GM21529 (cell line): ENCODE data around the gene SPATA6.
"Not testable (repeated sequence)": the region's sequence is repeated elsewhere in the genome, so short reads cannot be mapped to it uniquely, and the experiment has no call there.

Source experiments
- ATAC-seq: cut with Tn5 transposase; IDR thresholded peaks from one replicate; pipeline ENCODE4 v1.9.1; 2021; ENCODE audit not compliant: unreplicated experiment

The SPATA6 gene

DNA sequence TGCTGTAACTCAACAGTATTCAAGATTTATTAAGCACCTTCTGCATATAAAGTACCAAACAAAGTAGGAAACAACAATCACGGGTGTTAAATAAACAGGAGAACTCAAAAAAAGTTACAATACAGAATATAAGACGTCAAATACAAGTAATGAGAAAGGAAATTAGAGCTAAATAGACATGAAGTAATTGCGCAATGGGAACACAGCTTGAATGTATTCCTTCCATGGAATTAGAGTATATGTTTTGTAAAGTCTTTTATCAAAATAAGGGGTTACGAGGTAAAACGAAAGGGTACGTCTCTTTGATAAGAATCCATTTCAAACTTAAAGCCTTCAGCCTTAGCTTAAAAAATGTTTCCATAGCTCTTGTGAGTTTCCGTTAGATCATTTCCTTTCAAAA lies 109.1 kb downstream of the SPATA6 start:
- no peak for ATAC-seq

DNA sequence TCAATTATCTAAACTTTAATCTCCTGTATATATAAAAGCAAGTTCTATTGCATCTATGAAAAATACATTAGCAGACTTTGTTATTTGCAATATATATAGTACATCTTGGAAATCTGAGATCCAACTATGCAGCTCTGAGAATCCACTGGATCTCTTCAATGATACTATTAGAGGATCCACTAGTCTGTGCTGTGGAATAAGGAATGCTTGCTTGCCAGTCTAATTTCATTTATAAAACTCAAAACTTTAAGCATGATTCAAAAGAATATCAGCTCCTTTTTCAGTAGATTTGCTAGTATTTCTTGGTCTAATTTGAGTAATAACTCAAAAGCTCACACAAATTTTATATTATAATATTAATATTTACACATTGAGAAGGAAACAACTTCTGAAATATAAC lies 115.1 kb downstream of the SPATA6 start:
- ATAC-seq = no peak

DNA sequence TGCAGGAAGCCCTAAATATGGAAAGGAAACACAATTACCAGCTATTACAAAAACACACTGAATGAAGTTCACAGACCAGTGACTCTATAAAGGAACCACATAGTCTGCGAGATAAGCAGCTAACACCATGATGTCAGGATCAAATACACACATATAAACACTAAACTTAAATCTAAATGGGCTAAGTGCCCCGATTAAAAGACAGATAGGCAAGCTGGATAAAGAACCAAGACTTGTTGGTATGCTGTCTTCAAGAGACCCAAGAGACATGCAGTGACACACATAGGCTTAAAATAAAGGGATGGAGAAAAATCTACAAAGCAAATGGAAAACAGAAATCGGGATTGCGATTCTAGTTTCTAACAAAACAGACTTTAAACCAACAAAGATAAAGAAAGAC lies 127.6 kb downstream of the SPATA6 start:
- ATAC-seq = no peak

DNA sequence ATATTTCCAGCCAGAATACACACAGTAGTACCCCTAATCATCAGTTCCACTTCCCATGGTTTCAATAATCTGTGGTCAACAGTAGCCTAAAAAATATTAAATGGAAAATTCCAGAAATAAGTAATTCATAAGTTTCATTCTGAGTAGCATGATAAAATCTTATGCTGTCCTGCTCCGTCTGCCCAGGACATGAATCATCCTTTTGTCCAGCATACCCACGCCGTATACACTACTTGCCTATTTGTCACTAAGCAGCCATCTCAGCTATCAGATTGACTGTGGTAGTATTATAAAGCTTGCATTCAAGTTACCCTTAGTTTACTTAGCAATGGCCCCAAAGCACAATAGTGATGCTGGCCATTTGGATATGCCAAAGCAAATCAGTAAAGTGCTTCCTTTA lies 130.8 kb downstream of the SPATA6 start:
- ATAC-seq = no peak

DNA sequence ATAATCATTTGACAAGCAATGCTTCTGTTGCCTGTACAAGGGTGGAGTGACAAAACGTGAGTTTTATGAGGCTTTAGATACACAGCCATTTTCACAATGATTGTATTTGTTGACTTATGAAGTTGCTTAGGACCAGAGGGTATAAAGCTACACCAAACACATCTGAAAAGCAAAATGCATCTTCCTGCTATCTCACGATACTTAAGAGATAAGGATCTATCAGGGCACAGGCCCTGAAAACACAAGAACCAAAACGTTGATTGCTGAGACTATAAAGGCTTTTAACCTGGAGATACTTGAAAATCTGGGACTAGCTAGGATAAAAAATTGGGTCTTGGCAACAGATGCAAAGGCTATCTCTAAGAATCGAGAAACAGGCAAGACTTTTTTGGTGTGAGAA lies 133.7 kb downstream of the SPATA6 start:
- ATAC-seq = no peak

DNA sequence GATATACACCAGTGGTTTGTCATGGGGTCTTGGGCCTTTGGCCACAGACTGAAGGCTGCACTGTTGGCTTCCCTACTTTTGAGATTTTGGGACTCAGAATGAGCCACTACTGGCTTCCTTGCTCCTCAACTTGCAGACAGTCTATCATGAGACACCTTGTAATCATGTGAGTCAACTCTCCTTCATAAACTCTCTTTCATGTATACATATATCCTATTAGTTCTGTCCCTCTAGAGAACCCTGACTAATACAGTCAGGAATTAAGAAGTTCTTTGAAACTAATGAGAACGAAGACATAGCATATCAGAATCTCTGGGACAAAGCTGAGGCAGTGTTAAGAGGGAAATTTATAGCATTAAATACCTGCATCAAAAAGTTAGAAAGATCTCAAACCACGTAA lies 138.7 kb downstream of the SPATA6 start:
- no peak for ATAC-seq

DNA sequence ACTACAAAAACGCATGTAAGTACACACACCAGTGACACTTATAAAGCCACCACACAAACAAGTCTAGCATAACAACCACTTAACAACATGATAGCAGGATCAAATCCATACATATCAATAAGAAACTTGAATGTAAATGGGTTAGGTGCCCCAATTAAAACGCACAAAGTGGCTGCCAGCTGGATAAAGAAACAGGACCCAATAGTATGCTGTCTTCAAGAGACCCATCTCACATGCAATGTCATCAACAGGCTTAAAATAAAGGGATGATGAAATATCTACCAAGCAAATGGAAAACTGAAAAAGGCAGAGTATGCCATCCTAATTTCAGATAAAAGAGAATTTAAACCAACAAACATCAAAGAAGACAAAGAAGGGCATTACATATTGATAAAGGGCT lies 139.9 kb downstream of the SPATA6 start:
- ATAC-seq = no peak

DNA sequence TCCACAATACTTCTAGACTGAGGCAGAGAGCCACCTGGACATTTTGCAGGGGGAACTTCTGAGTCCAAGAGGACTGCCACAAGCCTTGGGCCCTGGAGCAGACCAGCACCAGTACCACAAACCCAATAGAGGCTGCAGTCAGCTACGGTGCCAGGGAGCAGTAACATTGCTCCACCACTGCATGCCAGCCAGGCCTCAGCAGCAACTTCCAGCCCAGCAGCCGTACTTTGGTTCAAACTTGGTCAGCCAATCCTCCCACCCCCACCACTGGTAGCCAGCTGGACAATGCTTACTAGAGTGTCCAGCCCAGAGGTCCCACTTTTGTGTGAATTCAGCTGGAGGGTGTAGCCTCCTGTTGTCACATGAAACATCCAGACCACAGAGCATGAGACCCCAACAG lies 142.1 kb downstream of the SPATA6 start:
- no peak for ATAC-seq

DNA sequence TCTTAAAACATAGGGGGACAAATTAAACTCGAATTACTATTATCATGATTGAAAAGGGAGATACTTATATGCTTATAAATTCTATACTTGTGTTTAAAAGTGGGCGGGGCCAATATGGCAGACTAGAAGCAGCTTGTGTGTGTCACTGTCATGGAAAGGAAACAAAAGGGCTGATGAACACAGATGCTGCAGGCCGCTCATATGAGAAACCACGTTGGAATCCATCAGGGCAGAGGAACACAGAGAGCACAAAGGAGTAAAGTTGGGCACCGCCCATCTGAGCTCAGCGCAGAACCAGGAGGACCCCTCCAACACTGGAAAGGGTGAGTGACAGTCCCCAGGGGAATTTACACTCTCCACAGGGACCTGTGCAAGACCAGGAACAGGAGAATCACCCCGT lies 142.5 kb downstream of the SPATA6 start:
- no peak for ATAC-seq

DNA sequence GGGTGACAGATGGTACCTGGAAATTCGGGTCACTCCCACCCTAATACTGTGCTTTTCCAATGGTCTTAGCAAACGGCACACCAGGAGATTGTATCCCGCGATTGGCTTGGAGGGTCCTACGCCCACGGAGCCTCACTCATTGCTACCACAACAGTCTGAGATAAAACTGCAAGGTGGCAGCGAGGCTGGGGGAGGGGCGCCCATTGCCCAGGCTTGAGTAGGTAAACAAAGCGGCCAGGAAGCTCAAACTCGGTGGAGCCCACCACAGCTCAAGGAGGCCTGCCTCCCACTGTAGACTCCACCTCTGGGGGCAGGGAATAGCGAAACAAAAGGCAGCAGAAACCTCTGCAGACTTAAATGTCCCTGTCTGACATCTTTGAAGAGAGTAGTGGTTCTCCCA lies 160.2 kb downstream of the SPATA6 start:
- ATAC-seq = not testable (repeated sequence)

DNA sequence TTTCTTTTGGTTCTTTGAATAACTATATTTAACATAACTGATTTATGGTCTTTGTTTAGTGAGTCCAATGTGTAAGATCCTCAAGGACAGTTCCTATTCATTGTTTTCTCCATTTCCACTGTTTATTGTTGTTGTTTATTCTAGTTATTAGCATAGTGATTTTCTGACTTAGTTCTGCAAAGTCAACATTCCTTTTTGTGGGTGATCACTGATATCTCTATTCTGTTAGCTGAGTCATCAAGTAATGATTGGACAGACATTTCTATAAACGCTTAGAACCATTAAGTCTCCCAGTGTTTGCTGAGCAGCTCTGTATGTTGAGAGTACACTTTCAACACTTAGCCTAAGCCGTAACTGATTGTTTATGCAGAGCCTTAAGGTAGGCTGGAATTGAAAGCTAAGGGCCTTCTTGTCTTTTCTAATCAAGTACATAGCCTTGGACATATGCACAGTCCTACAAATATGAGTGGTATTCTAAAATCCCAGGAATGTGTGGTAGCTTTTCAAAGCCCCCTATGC lies 162.4 kb downstream of the SPATA6 start:
- ATAC-seq = no peak

DNA sequence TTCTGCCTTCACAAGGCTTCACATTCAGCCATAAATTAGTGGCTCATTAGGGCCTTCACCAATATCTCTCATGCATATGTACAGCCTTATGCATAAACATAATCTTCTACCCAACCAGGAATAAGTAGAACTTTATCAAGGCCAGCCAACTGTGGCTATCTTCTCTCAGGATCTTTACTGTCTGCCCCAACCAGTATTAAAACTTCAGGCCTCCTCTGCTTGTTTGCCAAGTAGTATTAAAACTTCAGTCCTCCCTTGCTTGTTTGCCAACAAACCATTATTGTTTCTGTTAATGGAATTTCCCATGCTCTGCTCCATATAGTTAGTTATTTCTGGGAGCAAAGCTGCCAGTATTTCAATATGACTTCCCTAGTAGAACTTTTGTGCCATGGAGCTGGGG lies 169.4 kb downstream of the SPATA6 start:
- ATAC-seq = no peak

DNA sequence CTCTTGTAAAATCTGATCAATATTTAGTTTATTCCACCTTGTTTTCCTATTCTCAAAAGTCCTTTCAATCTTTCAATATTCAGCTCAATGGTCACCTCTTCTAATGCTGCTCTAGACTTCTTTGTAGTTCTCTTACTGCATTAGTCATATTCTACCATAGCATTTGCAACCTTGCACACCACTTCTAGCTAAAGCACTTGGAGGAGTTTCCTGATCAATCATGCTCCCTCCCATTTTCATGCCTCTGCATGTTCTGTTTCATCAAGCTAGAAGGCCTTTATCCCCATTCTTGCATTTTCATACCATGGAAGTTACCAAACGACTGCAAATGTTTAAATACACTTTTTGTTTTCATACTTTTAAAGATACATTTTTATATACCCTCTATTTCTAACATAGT lies 177.3 kb downstream of the SPATA6 start:
- ATAC-seq = no peak

DNA sequence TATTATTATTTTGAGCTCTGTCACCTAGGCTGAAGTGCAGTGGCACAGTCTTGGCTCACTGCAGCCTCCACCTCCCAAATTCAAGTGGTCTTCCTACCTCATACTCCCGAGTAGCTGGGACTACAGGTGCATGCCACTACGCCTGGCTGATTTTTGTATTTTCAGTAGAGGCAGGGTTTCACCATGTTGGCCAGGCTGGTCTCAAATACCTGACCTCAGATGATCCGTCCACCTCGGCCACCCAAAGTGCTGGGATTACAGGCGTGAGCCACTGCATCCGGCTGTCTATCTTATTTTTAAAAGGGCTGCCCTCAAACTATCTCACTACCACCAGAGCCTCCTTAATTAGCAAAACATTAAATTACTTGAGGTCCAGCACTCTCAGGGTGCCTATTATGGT lies 177.9 kb downstream of the SPATA6 start:
- ATAC-seq = not testable (repeated sequence)

DNA sequence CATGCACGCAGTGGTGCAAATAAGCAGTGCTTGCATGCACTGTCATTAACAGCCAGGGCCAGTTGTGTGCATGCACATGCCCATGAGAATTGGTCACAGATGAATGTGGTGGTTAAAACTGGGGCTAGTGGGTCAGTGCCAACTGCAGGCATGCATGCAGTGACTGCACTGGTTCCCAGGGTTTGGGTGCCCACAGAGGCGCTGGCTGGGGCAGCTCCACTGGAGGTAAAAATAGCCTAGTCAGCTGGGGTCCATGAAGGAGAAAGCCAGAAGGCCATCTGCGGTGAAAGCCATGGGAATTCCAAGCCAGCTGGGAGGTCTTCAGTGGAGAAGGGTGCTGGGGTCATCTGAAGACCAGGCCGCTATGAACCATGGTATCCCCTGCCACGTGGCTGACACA lies 179.3 kb downstream of the SPATA6 start:
- ATAC-seq = no peak

DNA sequence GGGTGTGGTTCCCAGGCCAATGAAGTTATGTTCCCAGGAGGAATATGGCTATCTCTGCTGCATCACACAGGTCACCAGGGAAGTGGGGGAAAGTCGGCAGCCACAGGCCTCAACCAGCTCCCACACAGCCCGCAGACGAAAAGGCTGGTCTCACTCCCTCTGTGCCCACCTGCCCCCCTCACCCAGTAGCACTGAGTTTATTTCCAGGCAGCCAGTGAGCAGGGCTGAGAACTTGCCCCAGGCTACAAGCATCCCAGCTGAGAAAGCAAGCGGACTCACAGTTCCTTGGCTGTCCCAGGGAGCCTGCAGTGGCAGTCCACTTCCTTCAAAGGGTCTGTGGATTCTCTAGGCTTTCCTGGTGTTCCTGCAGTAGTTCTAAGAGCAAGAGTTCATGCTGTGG lies 180.6 kb downstream of the SPATA6 start:
- ATAC-seq = no peak

DNA sequence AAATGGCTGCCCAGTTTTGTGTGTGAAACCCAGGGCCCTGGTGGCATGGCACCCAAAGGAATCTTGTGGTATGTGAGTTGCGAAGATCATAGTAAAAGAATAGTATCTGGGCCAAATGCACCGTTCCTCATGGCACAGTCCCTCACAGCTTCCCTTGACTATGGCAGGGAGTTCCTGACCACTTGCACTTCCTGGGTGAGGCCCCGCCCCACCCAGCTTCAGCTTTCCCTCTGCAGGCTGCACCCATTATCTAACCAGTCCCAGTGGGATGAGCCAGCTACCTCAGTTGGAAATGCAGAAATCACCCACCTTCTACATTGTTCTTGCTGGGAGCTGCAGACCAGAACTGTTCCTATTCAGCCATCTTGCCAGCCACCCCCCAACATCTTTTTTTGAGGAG lies 186.5 kb downstream of the SPATA6 start:
- ATAC-seq = no peak

DNA sequence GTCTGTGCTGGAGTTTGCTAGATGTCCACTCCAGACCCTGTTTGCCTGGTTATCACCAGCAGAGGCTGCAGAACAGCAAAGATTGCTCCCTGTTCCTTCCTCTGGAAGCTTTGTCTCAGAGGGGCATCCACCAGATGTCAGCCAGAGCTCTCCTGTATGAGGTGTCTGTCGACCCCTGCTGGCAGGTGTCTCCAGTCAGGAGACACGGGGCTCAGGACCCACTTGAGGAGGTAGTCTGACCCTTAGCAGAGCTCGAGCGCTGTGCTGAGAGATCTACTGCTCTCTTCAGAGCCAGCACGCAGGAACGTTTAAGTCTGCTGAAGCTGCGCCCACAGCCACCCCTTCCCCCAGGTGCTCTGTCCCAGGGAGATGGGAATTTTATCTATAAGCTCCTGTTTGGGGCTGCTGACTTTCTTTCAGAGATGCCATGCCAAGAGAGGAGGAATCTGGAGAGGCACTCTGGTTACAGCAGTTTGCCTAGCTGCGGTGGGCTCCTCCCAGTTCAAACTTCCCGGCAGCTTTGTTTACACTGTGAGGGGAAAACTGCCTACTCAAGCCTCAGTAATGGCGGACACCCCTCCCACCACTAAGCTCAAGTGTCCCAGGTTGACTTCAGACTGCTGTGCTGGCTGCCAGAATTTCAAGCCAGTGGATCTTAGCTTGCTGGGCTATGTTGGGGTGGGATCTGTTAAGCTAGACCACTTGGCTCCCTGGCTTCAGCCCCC lies 187.1 kb downstream of the SPATA6 start:
- ATAC-seq = not testable (repeated sequence)

DNA sequence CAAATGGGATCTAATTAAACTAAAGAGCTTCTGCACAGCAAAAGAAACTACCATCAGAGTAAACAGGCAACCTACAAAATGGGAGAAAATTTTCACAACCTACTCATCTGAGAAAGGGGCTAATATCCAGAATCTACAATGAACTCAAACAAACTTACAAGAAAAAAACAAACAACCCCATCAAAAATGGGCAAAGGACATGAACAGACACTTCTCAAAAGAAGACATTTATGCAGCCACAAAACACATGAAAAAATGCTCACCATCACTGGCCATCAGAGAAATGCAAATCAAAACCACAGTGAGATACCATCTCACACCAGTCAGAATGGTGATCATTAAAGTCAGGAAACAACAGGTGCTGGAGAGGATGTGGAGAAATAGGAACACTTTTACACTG lies 189.7 kb downstream of the SPATA6 start:
- ATAC-seq = not testable (repeated sequence)

DNA sequence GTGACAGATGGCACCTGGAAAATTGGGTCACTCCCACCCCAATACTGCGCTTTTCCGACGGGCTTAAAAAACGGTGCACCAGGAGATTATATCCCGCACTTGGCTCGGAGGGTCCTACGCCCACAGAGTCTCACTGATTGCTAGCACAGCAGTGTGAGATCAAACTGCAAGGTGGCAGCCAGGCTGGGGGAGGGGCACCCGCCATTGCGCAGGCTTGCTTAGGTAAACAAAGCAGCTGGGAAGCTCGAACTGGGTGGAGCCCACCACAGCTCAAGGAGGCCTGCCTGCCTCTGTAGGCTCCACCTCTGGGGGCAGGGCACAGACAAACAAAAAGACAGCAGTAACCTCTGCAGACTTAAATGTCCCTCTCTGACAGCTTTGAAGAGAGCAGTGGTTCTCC lies 194.6 kb downstream of the SPATA6 start:
- not testable (repeated sequence) for ATAC-seq

DNA sequence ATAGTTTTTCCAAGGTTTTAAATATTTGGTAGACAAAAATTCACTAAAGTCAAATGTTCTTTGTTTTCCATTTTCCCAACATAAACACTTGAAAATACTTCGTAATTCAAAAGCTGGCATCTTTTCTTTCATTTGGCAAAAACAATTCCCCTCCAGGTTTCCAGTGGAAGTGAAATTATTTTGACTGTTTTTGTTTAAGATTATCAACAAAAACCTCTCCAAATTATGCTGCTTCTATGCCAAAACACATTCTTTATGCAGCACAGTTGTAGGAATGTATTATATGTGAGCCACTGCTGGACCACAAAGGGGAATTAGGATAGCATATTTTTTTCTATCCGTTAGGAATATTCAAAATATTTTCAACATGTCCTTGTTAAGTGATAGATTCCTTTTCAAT lies 205.4 kb downstream of the SPATA6 start:
- ATAC-seq = no peak

DNA sequence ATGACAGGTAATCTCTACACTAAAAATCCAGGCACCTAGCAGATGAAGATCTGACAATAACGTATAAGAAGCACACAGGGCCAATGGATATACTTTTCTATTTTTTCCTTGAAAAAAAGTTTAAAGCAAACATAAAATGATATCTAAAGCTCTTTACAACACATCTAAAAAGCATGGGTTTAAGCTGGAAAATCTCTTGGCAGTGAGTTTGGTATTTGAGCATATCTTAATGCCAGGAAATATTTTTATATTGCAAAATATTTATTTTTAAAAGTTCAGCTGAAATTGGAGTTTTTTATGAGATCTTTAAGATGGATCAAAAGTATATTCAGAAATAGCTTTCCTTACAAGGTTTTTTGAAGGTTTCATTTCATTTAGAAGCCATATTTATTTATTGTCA lies 209.0 kb downstream of the SPATA6 start:
- ATAC-seq = no peak

DNA sequence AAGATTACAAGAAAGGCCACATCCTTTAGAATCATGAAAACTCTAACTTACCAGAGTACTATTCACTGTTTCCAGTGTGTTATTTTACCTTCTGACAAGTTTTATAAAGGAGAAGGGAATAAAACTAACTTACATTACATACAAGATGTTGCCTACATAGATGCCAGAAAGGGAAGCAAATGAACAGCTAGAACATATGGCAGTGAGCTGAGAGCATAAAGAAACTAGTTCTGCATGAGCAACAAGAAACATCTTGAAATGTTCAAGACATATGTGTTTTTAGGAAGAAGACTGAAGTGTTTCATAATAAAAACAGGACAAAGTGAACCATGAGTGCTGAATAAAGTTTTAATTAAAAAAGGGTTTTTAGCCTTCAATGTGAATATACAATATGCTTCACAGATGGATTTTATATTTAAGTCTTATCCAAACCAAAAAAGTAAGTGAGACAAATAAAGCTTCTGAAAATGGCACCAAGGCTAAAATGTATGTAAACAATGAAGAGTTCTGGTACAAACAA lies 210.1 kb downstream of the SPATA6 start:
- ATAC-seq = no peak
